SK-N-SH (cell line): ENCODE results near the gene CNOT4. TPM values are rescaled to one million over a fixed set of nuclear protein-coding genes. Genes with fewer than 3 reads are reported as not detected.
A peak's percentile ranks its signal among the peaks of the same experiment; 100 is the strongest.

Source experiments
- CTCF ChIA-PET: fragments of 300-600, 350-600 bp; formaldehyde crosslinking; extraction: SDS; loops from one replicate; lab custom pipeline; 2021; lab: Yijun Ruan, JAX
- POLR2A ChIA-PET: fragments of 350-600 bp; sonication (Branson Sonifier 250); formaldehyde crosslinking; extraction: SDS; loops from one replicate; lab custom pipeline; 2020; ENCODE audit warnings: antibody characterized with exemption, inconsistent platforms; lab: Yijun Ruan, JAX
- DNase-seq: peaks from one replicate; pipeline ENCODE4 v3.0.0; 2012
- H2AFZ ChIP-seq: fragments of 200-600 bp; sonication (generic); 2 replicates; pipeline ENCODE4 v1.8.1; 2016; ENCODE audit warnings: antibody characterized with exemption, mild to moderate bottlenecking, low read depth
- H3F3A ChIP-seq: fragments of 200-600 bp; sonication (generic); replicated peaks from 2 replicates; pipeline ENCODE3; 2016; ENCODE audit warnings: antibody characterized with exemption, mild to moderate bottlenecking; ENCODE audit not compliant: insufficient read depth
- H3K27ac ChIP-seq, 2 experiments: fragments of 200-500 bp in 1 of 2; fragments of 200-600 bp in 1 of 2; sonication (Bioruptor generic) in 1 of 2; sonication (generic), shearing (Covaris generic) in 1 of 2; 2 replicates each; pipeline versions ENCODE4 v1.5.1 to v1.6.1; 2014 to 2016; ENCODE audit warnings: low read depth in 2 of 2, inconsistent platforms in 1 of 2, low read length in 1 of 2, mild to moderate bottlenecking in 1 of 2, mixed read lengths in 1 of 2
- H3K27me3 ChIP-seq: fragments of 200-600 bp; sonication (generic), shearing (Covaris generic); 2 replicates; pipeline ENCODE4 v1.6.1; 2016; ENCODE audit warnings: mixed run types; ENCODE audit not compliant: insufficient read depth
- H3K36me3 ChIP-seq, 2 experiments: fragments of 200-500 bp in 1 of 2; fragments of 200-600 bp in 1 of 2; sonication (Bioruptor generic) in 1 of 2; sonication (generic) in 1 of 2; replicated peaks in 1 of 2; 2 replicates each; pipeline versions ENCODE3 to v1.5.1; 2014 to 2016; ENCODE audit warnings: low read length in 1 of 2, mild to moderate bottlenecking in 1 of 2; ENCODE audit not compliant: insufficient read depth in 2 of 2, control insufficient read depth in 1 of 2
- H3K4me1 ChIP-seq, 2 experiments: fragments of 200-500 bp in 1 of 2; fragments of 200-600 bp in 1 of 2; sonication (Bioruptor generic) in 1 of 2; sonication (generic), shearing (Covaris generic) in 1 of 2; 2 replicates each; pipeline versions ENCODE4 v1.5.1 to v1.6.1; 2014 to 2016; ENCODE audit warnings: low read depth in 1 of 2, low read length in 1 of 2, mixed run types in 1 of 2; ENCODE audit not compliant: insufficient read depth in 2 of 2, control insufficient read depth in 1 of 2
- H3K4me2 ChIP-seq: fragments of 200-600 bp; sonication (generic), shearing (Covaris generic); 2 replicates; pipeline ENCODE4 v1.6.1; 2017; ENCODE audit warnings: mixed run types
- H3K4me3 ChIP-seq, 2 experiments: fragments of 200-500 bp in 1 of 2; fragments of 200-600 bp in 1 of 2; sonication (Bioruptor generic) in 1 of 2; sonication (generic), shearing (Covaris generic) in 1 of 2; 2 replicates each; pipeline versions ENCODE4 v1.5.1 to v1.8.1; 2014 to 2016; ENCODE audit warnings: low read depth in 2 of 2, inconsistent platforms in 1 of 2, low read length in 1 of 2, mild to moderate bottlenecking in 1 of 2, mixed read lengths in 1 of 2, moderate library complexity in 1 of 2
- H3K79me2 ChIP-seq: fragments of 200-600 bp; sonication (generic); 2 replicates; pipeline ENCODE4 v1.8.1; 2017; ENCODE audit warnings: mild to moderate bottlenecking; ENCODE audit not compliant: insufficient read depth
- H3K9ac ChIP-seq: fragments of 200-600 bp; sonication (generic); 2 replicates; pipeline ENCODE4 v1.6.1; 2017; ENCODE audit warnings: mixed run types
- H3K9me2 ChIP-seq: fragments of 200-600 bp; sonication (generic); 2 replicates; pipeline ENCODE4 v1.6.1; 2017; ENCODE audit warnings: mixed run types
- H3K9me3 ChIP-seq: fragments of 200-600 bp; sonication (generic); 2 replicates; pipeline ENCODE4 v1.6.1; 2017; ENCODE audit warnings: mixed run types, mild to moderate bottlenecking, moderate library complexity
- H4K20me1 ChIP-seq: fragments of 200-600 bp; sonication (generic); 2 replicates; pipeline ENCODE4 v1.6.1; 2017; ENCODE audit warnings: mild to moderate bottlenecking, mixed run types; ENCODE audit not compliant: insufficient read depth
- FOSL2 ChIP-seq: IDR thresholded peaks from 2 replicates; pipeline ENCODE4 v1.4.0; 2012; ENCODE audit warnings: low read depth, mild to moderate bottlenecking, moderate library complexity, borderline replicate concordance
- JUND ChIP-seq: IDR thresholded peaks from 2 replicates; pipeline ENCODE4 v1.4.0; 2012
- MXI1 ChIP-seq: IDR thresholded peaks from 2 replicates; pipeline ENCODE4 v1.6.1; 2012; ENCODE audit warnings: mild to moderate bottlenecking, low read depth, low read length, improper control_type of control experiment
- RAD21 ChIP-seq: IDR thresholded peaks from 2 replicates; pipeline ENCODE4 v1.6.1; 2012; ENCODE audit warnings: mild to moderate bottlenecking, low read length
- RFX5 ChIP-seq: IDR thresholded peaks from 2 replicates; pipeline ENCODE4 v1.6.1; 2012; ENCODE audit warnings: mild to moderate bottlenecking, improper control_type of control experiment, low read length
- SMC3 ChIP-seq: IDR thresholded peaks from 2 replicates; pipeline ENCODE4 v1.6.1; 2012; ENCODE audit warnings: low read depth, low read length, improper control_type of control experiment
- TAF1 ChIP-seq: IDR thresholded peaks from 2 replicates; pipeline ENCODE4 v1.6.1; 2012; ENCODE audit warnings: low read depth, mild to moderate bottlenecking, low read length, moderate library complexity, borderline replicate concordance
- TCF12 ChIP-seq: IDR thresholded peaks from 2 replicates; pipeline ENCODE4 v1.4.0; 2012
- WGBS: methylation state at CpG from one replicate; pipeline ENCODE4 v1.1.6; 2017; ENCODE audit warnings: low lambda C conversion rate; 5-methylcytosine and 5-hydroxymethylcytosine counted together
- polyA plus RNA-seq, 3 experiments: library from polyadenylated mRNA; depleted of rRNA; stranded (reverse); fragments of >200 nt; gene quantifications; 2 replicates each; pipeline ENCODE4 v1.2.3, GENCODE V29; 2012
- TF ChIP-seq, protein P1 (sequence below): IDR thresholded peaks from 2 replicates; pipeline ENCODE4 v1.4.0; 2012; ENCODE audit warnings: low read depth, borderline replicate concordance
- TF ChIP-seq, protein P2 (sequence below): fragments of 200-600 bp; sonication (generic); IDR thresholded peaks from 2 replicates; pipeline ENCODE4 v1.6.1; 2017; ENCODE audit warnings: antibody characterized with exemption, mild to moderate bottlenecking, moderate library complexity
- TF ChIP-seq, protein P3 (sequence below): IDR thresholded peaks from 2 replicates; pipeline ENCODE4 v1.6.1; 2012; ENCODE audit warnings: mild to moderate bottlenecking, low read depth, low read length, moderate library complexity
- TF ChIP-seq, protein P4 (sequence below): IDR thresholded peaks from 2 replicates; pipeline ENCODE4; 2012
- TF ChIP-seq, protein P5 (sequence below): fragments of 150-350 bp; IDR thresholded peaks from 2 replicates; pipeline ENCODE4 v1.6.1; 2016; ENCODE audit warnings: mild to moderate bottlenecking, low read depth, low read length

The CNOT4 gene
- polyA plus RNA-seq, 1 of the 3 experiments (the other 2 are of a cell fraction), result 8.0 TPM

DNA sequence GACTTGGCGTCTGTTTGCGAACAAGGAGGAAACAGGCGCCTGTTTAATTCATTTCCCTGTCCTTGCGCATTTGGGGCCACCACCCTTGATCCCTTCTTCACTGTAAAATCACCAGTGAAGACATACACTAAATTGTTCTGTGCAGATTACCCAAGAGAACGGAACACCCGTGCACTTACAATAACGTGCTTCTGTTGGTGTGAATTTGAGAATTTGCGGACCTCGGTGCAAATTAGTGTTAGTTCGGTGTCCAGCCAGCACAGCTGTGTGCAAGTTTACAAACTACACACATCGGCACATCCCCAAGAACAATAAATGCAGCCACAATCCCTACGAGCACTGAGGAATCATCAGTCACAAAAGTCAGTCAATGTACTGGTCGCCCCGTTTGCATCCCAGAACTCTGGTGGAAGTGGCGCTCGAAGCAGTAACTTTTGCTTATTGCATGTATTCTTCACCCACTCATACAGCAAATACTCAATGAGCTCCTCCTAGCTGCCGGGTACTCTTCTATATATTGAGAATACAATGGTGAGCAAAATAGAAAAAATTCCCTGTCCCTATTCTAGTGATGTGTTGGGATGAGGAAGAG is 786 bp upstream of the CNOT4 start:
- Histone ChIP-seq H3K9me2 (no peaks in the 10 kb centered on the region), H3F3A (no peaks in the 10 kb centered on the region), H3K36me3 (no peaks in the 10 kb centered on the region), H3K4me1 (peaks cover 9 to 17% of the 10 kb centered on the region in 2 experiments; a peak in 3 of 4 replicates), H3K9ac (peak overlapping the region; percentile 55; the same call in 1 of the 2 replicates), H3K4me3 (peak overlapping the region; percentile 58 to 87), H3K4me2 (peak overlapping the region; percentile 86), H3K27me3 (no peaks in the 10 kb centered on the region), H4K20me1 (peaks cover 20% of the 10 kb centered on the region), H3K9me3 (no peaks in the 10 kb centered on the region), H3K79me2 (peaks cover 38% of the 10 kb centered on the region), H3K27ac (peak overlapping the region in 1 of 2 experiments; percentile 66; a peak in 2 of 4 replicates), H2AFZ (peak overlapping the region; percentile 93)
- TF ChIP-seq TAF1 (0 out of 2 replicates have a peak, but pooled peaks have one; percentile 9), FOSL2 (no peak), TCF12 (no peak), RFX5 (no peak), SMC3 (peak; percentile 34), MXI1 (no peak), JUND (no peak), RAD21 (peak; percentile 51)
- TF ChIP-seq, protein P1, sequence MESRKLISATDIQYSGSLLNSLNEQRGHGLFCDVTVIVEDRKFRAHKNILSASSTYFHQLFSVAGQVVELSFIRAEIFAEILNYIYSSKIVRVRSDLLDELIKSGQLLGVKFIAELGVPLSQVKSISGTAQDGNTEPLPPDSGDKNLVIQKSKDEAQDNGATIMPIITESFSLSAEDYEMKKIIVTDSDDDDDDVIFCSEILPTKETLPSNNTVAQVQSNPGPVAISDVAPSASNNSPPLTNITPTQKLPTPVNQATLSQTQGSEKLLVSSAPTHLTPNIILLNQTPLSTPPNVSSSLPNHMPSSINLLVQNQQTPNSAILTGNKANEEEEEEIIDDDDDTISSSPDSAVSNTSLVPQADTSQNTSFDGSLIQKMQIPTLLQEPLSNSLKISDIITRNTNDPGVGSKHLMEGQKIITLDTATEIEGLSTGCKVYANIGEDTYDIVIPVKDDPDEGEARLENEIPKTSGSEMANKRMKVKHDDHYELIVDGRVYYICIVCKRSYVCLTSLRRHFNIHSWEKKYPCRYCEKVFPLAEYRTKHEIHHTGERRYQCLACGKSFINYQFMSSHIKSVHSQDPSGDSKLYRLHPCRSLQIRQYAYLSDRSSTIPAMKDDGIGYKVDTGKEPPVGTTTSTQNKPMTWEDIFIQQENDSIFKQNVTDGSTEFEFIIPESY, result no peak
- TF ChIP-seq, protein P2, sequence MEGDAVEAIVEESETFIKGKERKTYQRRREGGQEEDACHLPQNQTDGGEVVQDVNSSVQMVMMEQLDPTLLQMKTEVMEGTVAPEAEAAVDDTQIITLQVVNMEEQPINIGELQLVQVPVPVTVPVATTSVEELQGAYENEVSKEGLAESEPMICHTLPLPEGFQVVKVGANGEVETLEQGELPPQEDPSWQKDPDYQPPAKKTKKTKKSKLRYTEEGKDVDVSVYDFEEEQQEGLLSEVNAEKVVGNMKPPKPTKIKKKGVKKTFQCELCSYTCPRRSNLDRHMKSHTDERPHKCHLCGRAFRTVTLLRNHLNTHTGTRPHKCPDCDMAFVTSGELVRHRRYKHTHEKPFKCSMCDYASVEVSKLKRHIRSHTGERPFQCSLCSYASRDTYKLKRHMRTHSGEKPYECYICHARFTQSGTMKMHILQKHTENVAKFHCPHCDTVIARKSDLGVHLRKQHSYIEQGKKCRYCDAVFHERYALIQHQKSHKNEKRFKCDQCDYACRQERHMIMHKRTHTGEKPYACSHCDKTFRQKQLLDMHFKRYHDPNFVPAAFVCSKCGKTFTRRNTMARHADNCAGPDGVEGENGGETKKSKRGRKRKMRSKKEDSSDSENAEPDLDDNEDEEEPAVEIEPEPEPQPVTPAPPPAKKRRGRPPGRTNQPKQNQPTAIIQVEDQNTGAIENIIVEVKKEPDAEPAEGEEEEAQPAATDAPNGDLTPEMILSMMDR, result peak; percentile 42
- TF ChIP-seq, protein P3, sequence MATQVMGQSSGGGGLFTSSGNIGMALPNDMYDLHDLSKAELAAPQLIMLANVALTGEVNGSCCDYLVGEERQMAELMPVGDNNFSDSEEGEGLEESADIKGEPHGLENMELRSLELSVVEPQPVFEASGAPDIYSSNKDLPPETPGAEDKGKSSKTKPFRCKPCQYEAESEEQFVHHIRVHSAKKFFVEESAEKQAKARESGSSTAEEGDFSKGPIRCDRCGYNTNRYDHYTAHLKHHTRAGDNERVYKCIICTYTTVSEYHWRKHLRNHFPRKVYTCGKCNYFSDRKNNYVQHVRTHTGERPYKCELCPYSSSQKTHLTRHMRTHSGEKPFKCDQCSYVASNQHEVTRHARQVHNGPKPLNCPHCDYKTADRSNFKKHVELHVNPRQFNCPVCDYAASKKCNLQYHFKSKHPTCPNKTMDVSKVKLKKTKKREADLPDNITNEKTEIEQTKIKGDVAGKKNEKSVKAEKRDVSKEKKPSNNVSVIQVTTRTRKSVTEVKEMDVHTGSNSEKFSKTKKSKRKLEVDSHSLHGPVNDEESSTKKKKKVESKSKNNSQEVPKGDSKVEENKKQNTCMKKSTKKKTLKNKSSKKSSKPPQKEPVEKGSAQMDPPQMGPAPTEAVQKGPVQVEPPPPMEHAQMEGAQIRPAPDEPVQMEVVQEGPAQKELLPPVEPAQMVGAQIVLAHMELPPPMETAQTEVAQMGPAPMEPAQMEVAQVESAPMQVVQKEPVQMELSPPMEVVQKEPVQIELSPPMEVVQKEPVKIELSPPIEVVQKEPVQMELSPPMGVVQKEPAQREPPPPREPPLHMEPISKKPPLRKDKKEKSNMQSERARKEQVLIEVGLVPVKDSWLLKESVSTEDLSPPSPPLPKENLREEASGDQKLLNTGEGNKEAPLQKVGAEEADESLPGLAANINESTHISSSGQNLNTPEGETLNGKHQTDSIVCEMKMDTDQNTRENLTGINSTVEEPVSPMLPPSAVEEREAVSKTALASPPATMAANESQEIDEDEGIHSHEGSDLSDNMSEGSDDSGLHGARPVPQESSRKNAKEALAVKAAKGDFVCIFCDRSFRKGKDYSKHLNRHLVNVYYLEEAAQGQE, result no peak
- TF ChIP-seq, protein P4, sequence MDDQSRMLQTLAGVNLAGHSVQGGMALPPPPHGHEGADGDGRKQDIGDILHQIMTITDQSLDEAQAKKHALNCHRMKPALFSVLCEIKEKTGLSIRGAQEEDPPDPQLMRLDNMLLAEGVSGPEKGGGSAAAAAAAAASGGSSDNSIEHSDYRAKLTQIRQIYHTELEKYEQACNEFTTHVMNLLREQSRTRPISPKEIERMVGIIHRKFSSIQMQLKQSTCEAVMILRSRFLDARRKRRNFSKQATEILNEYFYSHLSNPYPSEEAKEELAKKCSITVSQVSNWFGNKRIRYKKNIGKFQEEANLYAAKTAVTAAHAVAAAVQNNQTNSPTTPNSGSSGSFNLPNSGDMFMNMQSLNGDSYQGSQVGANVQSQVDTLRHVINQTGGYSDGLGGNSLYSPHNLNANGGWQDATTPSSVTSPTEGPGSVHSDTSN, result no peak
- TF ChIP-seq, protein P5, sequence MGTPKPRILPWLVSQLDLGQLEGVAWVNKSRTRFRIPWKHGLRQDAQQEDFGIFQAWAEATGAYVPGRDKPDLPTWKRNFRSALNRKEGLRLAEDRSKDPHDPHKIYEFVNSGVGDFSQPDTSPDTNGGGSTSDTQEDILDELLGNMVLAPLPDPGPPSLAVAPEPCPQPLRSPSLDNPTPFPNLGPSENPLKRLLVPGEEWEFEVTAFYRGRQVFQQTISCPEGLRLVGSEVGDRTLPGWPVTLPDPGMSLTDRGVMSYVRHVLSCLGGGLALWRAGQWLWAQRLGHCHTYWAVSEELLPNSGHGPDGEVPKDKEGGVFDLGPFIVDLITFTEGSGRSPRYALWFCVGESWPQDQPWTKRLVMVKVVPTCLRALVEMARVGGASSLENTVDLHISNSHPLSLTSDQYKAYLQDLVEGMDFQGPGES, result no peak
- ChIA-PET CTCF (interaction anchor here (0.7 to 2.6 kb wide), 14 partner anchors 10 to 236 kb away, joined by 3 to 11 read pairs (median 3); no protein-coding TSS in a partner anchor), POLR2A (no interaction called here)
- WGBS, result 3% methylated on average over 17 of the region's 17 CpGs
- peak; percentile 34 for DNase-seq
